GM18870 (cell line): Measurements from ENCODE around the gene CHRM1.
A peak's percentile ranks its signal among the peaks of the same experiment; 100 is the strongest.

ENCODE experiments used
- ATAC-seq: cut with Tn5 transposase; IDR thresholded peaks from one replicate; pipeline ENCODE4 v1.9.1; 2021; ENCODE audit warnings: moderate library complexity; ENCODE audit not compliant: unreplicated experiment

Gene CHRM1

DNA sequence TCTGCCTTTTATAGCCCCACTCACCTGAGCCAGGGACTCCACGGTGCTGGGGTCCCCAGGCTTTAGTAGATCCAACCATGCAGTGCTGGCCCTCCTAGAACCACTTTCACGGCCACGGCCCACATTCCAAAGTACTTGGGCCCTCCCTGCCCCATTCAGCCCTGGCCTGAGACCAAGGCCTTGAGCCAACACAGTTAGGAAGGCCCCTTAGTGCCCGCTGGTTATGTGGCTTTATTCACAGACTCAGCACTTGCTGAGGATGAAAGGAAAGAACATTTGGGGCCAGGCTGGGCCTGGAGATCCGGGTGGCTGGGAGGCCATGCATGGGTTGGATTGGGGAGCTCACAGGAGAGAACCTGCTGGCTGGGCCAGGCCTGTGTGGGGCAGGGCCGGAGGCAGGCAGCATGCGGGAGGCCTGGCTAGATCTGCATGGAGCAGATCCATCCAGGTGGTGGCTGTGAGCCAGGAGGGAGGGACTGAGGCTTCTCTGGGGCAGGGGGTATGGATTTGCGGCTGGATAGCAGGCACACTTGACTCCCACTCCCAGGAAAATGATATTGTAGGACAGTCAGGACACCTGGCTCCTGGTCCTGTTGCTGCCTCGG lies 12.6 kb downstream of the CHRM1 start:
- ATAC-seq: no peak

DNA sequence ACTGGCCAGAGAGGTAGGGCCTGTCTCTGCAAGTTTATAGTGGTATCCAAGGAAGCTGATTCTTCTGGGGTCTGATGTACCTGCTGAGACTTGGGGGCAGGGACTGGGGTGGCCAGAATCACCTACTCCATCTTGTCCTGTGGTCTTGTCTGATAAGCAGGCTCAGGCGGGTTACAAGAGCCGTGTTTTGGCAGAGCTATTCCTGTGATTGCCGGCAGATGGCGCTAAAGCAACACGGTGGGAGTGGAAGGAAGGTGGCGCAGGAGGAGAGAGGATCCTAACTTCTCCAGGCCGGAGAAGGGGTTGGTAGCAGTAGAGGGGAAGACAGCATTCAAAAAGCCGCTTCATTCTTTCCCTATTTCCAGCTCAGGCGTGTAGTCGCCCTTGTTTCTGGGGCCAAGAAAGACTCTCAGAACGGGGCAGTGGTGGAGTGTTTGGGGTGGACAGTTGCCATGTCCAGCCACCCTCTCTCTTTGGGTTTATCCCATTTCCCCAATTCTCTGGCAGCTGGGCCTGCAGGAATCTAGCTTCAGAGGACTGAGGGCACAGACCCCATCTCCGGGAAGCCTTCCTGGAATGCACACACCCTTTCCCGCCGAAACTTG lies 15.1 kb downstream of the CHRM1 start:
- ATAC-seq: no peak

DNA sequence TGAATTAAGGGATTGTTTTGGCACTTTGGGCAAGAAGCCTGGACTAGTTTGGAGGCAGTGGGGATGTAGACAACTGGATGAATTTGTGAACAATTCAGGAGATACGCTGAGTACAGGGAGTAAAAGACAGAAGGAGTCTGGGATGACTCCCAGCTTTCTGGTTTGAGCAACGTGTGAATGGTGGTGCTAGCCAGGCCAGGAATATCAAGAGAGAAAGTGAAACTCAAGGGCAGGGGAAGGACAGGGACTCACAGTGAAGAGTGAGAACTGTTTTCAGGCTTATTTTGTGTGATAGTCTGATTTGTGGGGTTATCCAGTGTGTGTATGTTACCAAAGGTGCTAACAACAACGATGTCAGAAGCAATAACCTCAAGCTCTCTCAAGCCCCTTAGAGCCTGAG lies 15.9 kb downstream of the CHRM1 start:
- ATAC-seq: no peak

DNA sequence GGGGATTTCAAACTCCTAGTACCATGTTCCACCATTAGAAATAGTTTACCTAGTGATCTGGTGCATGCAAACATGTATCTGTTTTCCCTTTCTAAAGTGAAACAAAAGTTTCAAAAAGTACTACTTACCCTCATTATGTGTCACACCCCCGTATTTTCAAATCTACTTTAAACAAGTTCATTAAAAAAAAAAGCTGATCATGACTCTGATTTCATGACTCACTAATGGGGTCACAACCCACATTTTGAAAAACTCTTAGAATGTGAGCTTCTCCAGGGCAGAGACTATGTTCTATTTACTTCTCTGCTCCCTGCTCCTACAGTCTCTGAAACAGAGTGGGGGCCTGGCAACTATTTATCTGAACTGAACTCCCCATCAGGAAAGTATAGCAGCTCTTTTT lies 18.2 kb downstream of the CHRM1 start:
- no peak for ATAC-seq

DNA sequence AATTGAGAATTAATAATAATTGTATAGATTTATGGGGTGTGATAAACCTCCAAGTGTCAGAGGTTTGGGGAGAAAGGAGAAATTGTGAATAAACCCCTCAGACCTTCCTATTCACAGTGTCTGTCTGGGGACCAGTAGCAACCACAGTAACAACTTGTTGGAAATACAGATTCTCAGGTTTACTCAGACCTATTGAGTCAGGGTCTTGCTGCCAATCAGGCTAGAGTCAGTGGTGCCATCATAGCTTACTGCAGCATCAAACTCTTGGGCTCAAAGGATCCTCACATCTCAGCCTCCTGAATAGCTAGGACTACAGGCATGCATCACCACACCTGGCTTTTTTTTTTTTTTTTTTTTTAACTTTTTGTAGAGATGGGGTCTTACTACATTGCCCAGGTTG lies 23.1 kb downstream of the CHRM1 start:
- no peak for ATAC-seq

DNA sequence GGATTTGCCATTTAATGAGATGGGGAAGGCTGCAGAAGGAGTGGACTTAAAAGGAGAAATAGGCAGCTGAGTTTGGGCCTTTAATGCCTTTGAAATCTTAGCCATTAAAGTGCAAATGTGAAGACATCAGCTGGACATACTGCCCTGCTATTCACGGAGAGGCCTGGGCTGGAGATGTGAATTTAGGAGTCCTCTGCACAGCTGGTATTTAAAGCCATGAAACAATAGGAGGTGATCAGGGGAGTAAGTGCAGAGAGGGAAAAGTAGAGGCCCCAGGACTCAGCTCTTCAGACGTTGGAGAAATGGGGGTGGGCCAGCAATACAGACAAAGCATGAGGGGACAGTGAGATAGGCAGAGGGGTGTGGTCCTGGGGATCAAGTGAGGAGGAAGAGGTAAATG lies 23.9 kb downstream of the CHRM1 start:
- no peak for ATAC-seq

DNA sequence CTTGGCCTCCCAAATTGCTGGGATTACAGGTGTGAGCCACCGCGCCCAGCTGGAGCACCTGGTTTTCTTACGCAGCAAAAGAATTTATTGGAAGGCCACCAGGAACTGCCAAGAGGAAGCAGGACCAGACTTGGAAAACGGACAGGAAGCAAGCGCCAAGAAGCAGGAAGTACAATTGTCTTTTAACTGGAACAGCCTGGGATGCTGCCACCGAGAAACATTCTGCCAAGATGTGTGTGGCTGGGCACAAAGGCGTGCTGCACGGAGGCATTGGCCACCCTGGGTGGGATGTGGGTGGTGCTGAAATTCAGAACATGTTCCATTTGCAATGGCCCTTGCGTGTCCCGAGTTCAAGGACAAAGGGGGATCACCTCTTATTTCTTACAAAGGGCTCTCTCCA lies 25.1 kb downstream of the CHRM1 start:
- ATAC-seq: no peak

DNA sequence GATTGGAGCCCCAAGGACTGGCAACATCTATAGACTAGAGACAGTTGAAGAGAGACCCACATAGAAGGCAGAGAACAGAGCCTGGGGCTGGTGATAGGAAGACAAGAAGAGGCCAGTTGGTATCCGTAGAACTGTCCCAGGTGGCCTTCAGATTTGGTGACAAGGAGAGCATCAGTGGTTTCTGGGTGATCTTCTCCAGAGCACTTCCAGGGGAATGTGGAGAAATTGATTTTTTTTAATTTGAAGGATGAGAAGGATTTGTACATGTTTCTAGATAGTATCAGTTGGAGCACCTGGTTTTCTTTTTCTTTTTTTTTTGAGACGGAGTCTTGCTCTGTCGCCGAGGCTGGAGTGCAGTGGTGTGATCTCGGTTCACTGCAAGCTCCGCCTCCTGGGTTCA lies 25.7 kb downstream of the CHRM1 start:
- ATAC-seq: no peak

DNA sequence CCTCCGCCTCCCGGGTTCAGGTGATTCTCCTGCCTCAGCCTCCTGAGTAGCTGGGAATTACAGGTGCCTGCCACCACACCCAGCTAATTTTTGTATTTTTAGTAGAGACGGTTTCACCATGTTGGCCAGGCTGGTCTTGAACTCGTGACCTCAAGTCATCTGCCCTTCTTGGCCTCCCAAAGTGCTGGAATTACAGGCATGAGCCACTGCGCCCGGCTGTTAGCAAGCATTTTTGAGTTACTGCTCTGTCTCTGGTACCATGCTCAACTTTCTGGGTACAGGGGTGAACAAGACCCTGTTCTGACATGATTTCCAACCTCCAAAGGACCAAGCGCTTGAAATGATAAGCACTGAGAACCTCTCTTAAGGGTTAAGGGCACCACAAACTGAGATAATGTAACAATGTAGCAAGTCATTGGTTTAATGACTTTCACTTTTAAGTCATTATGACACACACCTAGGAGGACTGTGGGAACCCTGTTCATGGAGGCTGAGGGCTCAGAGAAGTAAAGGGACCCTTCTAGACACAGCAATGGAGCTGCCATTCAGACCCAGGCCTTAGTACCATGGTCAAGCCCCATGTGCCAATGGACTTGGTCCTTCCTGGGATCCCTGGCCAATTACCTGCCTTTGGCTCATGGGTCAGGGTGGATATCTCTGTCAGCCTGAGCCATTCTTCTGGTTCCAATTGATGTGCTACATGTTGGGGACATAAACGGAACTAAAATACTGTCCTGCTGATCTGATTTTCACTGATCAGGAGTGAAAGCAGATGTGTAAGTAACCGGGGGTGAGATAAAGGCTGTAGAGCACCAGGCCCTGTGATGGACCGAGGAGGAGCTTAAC lies 28.9 kb downstream of the CHRM1 start:
- no peak for ATAC-seq

DNA sequence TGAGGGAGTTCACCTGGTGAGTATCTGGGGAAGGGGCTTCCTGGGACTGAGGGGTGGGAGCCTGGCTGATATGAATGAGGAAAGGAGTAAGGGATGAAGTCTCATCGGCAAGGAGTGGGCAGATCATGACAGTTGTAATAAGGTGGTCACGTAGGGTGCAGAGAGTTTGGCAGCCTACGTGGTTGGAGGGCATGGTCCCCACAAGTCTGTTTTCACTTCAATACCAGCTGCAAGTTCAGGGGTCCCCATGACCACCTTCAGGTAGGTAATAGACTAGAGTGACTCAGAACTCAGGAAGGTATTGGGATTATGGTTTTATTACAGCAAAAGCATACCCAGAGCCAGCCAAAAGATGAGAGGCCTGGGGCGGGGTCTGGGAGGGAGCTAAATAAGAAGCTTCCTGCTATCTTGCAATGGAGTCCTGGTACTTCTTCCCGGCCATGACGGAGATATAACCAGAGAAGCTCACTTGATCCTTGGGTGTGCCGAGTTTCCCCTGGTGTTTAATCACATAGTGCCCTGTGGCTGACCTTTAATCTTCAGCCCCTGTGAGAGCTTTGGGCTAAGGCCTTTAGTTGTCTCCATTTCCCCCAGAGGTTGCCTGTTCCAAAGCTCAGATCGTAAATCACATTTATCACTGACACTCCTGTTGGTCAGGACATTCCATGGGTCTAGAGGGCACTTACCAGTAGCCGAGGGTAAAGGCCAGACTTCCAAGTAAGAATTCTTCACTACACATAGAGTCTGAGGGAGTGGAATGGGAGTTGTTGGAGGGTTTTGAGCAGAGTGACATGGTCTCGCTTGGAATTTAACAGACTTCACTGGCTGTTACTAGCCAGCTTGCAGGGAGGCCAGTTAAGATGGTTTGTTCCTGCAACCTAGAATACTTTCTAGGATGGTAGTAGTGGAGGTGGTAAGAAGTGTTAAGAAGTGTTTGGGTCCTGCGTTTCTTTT lies 31.4 kb downstream of the CHRM1 start:
- no peak for ATAC-seq

DNA sequence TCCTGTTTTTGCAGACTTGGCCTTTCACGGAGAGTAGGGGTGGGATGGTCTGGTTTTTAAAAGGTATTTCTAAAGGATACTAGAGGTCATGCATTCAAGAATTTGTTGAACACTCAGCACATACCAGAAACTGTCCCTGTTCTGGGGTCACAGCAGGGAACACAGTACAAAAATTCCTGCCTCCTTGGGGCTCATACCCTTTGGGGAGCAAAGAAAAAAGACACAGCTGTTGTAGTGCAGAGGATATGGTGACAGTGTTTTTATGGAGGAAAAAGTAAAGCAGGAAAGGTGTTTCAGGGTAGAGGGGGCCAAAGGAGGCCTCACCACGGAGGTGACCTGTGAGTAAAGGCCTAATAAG lies 32.1 kb downstream of the CHRM1 start:
- ATAC-seq: no peak

DNA sequence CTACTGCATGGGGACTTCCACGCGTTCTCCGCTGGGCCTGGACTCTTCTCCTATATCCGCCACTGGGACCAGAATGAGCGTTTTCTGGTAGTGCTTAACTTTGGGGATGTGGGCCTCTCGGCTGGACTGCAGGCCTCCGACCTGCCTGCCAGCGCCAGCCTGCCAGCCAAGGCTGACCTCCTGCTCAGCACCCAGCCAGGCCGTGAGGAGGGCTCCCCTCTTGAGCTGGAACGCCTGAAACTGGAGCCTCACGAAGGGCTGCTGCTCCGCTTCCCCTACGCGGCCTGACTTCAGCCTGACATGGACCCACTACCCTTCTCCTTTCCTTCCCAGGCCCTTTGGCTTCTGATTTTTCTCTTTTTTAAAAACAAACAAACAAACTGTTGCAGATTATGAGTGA lies 32.8 kb downstream of the CHRM1 start:
- ATAC-seq: no peak

DNA sequence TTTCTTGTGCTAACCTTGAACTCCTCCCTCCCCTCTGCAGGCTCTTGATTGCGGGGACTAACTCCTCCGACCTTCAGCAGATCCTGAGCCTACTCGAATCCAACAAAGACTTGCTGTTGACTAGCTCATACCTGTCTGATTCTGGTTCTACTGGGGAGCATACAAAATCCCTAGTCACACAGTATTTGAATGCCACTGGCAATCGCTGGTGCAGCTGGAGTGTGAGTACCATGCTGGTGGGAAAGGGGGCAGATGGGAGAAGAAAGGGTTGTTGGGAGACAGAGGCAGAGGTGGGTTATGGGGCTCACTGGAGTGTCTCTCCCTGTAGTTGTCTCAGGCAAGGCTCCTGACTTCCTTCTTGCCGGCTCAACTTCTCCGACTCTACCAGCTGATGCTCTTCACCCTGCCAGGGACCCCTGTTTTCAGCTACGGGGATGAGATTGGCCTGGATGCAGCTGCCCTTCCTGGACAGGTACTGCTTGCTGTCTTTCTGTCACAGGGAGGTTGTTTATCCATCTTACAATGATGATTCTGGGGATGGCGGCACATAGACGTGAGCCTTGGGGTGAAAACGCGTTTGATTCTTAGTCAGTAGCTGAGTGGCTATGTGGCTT lies 35.9 kb downstream of the CHRM1 start:
- ATAC-seq: no peak

DNA sequence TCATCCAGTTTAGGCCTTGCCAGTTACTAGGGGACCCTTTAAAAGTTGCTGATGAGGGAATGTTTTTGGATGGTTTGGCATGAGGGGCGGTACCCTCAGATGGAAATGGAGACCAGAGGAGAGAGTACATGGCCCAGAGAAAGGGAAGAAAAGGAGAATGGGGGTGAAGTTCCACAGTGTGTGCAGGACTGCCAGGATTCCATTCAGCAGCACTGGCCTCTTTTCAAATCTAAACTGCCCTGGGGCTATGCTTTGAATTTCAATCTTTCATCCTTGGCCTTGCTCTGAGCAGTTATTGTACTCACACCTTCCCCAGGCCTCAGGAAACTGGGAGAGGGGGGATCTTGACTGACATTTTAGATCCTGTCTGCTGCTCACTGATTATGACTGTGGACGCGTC lies 37.5 kb downstream of the CHRM1 start:
- ATAC-seq: no peak

DNA sequence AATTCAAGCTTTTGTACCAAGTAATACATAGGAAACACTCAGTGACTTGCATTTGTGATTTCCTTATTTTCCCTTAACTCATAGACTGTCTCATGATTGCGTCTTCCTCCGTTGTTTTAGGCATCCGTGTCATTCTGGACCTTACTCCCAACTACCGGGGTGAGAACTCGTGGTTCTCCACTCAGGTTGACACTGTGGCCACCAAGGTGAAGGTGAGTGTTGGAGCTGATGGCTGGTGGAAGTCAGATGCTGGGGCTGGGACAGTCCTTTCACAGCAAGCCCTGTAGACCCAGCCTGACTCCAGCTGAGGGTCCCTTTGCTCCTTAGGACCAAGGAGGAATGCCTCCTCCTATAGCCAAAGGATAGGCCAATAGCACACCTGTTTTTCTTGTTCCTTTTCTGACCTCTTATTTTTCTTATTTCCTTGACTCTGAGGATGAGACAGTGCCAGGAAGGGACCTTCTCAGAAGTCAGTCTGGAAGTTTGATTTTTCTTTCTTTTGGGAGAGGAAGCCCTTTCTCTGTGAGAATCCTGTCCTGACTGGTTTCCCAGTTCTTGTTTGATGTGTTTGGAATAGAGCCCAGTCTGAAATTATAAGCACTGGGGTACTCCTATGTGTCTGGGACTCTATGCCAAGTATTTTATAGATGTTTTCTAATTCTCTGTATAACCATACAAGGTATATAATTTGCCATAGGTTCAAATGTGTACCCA lies 38.2 kb downstream of the CHRM1 start:
- no peak for ATAC-seq

DNA sequence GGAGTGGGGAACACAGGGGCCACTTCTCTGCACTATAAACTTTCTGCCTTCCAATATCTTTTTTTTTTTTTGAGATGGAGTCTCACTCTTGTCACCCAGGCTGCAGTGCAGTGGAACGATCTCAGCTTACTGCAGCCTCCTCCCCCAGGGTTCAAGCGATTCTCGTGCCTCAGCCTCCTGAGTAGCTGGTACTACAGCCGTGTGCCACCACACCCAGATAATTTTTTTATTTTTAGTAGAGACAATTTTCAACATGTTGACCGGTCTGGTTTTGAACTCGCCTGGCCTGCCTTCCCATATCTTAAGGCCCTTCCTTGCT lies 38.8 kb downstream of the CHRM1 start:
- no peak for ATAC-seq

DNA sequence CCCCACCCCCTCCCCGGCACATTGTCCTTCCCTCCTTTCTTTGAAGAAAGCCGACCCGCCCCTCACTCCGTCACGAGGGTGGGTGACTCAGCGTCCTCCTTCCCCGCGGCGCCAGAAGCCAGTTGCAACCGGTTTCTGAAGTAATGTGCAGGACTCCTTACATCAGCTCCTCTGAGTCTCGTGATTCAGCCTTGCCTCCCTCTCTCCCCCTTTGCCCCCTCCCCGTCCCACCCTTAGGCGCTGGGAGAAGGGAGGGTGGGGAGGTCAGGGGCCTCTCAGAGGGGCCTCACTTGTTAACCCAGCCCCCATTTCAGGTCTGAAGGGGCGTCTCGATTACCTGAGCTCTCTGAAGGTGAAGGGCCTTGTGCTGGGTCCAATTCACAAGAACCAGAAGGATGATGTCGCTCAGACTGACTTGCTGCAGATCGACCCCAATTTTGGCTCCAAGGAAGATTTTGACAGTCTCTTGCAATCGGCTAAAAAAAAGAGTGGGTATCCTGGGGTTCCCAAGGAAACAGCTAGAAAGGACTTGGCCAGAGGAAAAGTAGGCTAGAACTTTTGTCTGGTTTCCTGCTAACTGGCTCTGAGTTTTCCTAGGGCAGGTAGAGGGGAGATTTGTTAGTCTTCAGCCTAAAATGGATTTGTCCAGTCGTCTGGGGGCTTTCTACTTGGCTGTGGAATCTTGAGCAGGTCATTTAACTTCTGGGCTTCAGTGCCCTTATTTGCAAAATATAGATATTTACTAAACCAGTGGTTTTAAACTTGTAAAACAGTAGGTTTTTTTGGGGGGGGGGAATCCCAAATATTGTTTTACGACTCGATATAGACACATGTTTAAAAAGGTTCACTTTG lies 39.4 kb downstream of the CHRM1 start:
- peak; percentile 30 for ATAC-seq

DNA sequence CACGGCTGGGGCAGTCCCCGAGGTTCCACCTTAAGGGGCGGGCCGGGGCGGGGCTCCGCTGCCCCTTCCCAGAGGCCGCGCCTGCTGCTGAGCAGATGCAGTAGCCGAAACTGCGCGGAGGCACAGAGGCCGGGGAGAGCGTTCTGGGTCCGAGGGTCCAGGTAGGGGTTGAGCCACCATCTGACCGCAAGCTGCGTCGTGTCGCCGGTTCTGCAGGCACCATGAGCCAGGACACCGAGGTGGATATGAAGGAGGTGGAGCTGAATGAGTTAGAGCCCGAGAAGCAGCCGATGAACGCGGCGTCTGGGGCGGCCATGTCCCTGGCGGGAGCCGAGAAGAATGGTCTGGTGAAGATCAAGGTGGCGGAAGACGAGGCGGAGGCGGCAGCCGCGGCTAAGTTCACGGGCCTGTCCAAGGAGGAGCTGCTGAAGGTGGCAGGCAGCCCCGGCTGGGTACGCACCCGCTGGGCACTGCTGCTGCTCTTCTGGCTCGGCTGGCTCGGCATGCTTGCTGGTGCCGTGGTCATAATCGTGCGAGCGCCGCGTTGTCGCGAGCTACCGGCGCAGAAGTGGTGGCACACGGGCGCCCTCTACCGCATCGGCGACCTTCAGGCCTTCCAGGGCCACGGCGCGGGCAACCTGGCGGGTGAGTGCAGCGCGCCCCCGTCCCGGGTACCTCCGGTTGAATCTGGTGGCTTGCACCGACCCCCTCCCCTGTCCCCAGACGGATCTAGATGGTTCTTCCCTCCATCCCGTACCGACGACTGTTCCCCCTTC lies 40.2 kb downstream of the CHRM1 start, which contains the start of gene SLC3A2:
Gene SLC3A2, plus strand, starts transcription at position 94 of the 776 bp plus-strand sequence. Its CDS starts 128 bp downstream, at position 222.
- peak; percentile 68 for ATAC-seq
